Stimulated activated CD4-positive, alpha-beta T cell treated with anti-CD3 and anti-CD28 coated beads, Interleukin-4, amount 100 ng/mL, for 4 hours (primary cell): ENCODE results near the gene SERINC5.

Experiments
- DNase-seq, 2 experiments: peaks; one replicate each; pipeline ENCODE4 v3.0.0-alpha.2; 2020

Gene SERINC5

DNA sequence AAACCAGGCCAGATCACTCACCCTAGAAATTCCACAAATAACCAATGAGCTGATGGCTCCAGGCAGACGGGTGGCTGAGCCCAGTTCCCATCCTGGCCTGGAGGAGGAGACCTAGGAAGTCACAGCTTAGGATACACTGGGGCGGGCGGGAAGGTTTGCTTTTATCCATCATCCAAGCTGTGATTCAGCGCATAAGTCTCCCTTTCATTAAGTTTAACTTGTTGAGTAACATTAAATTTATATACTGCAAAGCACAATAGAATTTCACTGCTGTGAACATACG, 165.0 kb downstream of the SERINC5 start:
- DNase-seq: no peak

DNA sequence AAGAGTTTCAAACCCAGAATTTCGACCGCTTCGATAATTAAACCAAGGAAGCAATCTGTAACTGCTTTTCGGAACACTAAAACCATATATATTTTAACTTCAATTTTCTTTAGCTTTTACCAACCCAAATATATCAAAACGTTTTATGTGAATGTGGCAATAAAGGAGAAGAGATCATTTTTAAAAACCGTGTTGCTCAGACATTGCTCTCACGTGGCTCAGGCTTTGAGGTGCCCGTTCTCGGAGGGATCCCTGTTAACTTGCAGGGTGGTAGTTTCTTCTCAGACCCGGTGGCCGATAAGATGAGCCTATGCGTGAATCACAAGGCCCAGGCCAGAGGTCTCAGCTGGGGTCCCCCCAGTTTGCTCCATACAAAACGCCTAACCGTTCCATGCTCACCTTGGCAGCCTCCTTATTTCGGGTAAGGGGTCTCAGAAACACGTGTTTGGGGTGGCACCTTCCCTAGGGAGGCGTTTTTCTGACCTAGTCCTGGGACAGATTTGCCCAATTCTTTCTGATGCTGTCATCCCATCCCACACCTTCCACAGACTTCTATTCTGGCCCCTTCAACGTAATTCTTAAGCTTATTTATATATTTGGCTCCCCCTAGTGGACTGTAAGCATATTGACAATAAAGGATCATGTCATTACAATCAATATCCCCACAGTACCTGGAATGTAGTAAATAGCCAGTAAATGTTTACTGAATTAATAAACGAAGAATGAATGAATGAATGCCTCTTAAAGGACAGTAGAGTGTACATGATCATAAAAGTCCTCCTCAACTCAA, 172.6 kb downstream of the SERINC5 start:
- peak in 1 of 2 experiments; percentile 5 for DNase-seq

DNA sequence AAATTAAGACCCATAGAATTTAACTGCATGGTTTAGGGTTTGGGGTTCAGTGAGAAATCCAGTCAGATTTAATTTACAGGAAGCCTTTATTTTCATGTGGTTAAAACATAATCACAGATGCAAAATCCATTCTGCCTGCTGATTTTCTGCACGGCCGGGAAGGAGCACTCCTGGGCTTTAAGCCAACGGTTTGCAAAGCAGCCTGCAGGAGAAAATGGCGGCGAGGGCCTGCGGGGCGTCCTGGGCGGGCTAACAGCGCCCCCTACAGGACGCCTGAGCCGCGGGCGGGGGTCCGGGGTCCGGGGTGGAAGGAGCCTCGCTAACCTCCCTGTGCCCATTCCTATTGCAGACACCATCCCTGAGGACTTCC, 173.1 kb downstream of the SERINC5 start:
- peak; percentile 25 to 61 for DNase-seq

DNA sequence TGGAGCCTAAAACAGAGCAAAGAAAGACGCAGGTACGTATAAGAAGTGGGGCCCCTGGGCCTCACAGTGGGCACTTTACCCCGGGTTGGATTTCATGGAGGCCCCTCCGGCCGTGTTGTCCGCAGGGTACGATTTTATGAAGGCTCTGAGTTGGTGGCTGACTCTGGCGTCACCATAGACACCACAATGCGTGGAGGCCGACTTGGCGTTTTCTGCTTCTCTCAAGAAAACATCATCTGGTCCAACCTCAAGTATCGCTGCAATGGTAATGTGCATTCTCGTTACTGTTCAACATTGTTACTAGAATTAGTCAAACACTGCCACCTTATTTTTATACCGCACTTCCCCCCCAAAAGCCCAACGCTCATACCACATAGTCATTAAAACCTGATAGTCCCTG, 173.6 kb downstream of the SERINC5 start:
- DNase-seq: no peak

DNA sequence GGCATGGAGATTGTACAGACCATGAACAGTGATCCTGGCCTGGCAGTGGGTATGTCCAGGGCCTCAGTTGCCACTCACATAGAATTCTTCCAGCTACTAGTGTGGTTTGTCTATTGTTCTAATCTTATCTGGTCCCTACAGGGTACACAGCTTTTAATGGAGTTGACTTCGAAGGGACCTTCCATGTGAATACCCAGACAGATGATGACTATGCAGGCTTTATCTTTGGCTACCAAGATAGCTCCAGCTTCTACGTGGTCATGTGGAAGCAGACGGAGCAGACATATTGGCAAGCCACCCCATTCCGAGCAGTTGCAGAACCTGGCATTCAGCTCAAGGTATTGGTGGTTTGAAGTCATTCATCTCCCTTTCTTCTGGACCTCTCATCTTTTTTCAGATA, 176.9 kb downstream of the SERINC5 start:
- DNase-seq: no peak

DNA sequence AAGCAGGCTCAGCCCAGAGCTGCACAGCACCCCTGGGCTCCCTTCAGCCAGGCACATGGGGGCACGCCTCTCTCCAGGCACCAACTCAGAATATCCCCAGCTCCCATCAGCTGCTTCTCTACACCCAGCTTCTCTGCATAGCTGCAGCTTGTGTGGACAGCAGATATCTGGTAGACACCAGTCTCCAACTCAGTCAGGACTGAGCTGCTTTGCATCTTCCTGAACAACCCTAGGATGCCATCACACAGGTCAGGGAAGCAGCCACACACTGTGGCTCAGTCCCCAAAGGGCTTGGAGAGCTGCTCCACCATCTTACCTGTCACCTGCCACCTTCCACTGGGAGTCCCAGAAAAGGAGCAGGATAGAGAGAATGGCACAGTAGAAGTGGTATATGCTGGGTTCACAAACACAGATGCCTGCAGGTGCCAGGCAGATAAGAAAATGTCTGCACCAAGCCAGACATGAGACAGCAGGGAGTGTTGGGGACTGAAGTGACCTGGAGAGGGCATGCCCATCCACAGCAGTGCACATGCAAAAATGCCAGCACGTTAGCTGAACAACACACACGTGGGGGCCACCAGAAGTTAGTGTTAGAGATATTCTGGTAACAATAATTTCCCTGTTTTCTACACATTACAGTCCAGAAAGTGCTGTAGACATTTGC, 178.7 kb downstream of the SERINC5 start:
- no peak for DNase-seq

DNA sequence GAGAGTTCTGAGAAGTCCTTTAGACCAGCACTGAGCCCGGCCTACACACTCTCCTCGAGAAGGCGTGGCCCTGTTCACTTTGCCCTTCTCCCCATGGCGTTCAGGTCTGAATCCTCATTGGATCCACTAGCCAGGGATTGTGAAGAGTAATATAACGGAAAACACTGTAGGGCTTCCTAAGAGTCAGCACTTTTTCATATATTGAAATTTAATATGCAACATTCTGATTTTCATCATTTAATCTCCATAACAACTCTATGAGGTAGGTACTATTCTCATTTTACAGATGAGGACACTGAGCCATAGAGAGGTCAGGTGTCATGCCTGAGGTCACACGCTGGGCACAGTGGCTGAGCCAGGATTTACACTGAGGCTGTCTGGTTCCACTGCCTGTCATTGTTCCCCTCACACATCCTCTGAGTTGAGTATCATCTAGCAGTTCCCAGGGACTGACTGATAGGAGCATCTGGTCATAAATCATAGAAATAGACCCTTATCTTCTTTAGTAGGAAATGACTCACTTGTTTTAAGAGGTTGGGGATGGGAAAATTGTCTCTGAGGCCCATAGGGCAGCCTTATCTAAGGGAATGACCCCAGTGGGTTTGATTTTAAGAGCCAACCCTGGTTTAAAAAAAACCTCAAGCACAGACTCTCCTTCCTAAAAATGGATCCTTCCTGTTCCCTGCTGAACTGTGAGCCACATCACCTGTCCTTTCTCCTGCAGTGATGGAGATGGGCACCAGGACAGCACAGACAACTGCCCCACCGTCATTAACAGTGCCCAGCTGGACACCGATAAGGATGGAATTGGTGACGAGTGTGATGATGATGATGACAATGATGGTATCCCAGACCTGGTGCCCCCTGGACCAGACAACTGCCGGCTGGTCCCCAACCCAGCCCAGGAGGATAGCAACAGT, 179.5 kb downstream of the SERINC5 start:
- DNase-seq: no peak

DNA sequence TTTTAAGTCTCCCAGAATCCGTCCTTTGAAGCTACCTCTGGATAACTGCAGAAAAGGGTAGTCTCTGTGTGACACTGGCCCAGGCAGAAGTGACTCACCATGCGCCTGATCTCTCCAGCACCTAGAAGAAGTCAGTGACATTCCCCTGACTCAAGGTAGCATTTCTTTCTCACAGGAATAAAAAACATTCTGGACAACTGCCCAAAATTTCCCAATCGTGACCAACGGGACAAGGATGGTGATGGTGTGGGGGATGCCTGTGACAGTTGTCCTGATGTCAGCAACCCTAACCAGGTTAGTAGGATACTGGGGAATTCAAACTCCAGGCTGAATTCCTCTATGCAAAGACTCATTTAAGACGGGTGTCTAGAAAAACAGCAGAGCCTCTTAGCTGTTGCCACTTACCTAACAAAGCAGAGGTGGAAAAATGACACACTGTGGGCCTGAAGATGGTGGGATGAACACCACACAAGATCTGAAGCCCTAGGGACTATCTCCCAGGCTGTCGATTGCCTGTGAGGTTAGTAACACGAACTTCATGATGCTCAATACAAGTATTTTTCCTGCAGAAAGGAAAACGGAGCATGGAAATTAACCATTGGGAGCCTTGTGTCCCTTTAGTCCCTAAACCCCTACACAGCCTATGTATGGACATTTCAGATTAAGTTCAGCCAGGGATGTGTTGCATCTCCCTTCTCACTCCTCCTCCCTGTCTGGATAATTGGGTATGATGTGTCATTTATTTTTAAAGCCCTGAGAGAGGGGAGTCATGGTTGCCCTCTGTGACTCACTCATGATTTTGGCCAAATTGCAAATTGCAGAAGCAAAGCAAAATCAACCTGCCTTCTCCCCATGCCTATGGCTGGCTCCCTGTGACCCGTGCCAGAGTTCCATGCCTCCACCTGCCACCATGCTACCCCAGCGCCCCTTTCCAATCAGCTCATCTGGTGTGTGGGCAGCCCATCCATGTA, 183.5 kb downstream of the SERINC5 start:
- DNase-seq: no peak

DNA sequence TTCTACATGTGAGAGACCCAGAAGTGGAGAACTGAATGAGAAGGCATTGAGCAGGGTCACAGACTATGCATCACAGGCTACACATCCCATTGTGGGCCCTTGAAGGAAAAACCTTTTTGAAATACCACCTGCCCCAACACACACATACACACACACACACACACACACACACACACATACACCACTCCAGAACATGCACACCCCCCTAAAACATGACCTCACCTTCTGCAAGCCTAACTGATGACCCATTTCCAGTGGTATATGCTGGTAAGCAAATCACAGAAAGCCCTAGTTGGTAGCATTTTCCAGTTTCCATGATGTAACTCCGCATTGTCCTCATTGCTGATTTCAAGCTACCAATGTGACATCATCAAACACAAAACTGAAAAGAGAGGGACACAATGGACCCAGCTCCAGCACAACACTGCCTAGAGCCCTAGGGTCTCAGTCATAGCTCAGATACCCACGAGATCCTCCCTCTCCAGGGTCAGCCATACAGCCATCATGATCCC, 184.3 kb downstream of the SERINC5 start:
- no peak for DNase-seq

DNA sequence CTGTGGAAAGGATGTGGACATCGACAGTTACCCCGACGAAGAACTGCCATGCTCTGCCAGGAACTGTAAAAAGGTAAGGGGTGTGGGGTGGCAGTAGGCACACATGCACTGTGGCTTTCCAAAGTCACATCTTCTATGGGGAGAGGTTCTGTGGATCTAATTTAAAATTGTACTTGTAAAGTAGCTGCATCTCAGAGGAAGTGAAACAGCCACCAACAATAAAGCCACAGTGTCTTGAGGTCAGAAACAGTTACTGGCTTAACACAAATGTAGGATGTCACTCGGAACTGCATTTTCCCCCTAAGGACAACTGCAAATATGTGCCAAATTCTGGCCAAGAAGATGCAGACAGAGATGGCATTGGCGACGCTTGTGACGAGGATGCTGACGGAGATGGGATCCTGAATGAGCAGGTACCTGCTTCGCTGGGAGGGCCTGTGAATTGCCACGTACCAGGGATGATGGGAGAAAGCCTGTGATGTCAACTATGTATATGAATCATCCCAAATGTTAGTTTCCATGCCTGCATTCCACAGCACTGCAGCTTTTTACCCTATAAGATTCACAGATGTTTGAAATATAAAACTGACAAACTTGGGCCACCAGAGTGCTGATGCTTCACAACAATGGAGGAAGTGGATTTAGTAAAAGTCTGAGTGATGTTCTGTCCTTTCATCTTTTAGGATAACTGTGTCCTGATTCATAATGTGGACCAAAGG, 185.4 kb downstream of the SERINC5 start:
- DNase-seq: no peak

DNA sequence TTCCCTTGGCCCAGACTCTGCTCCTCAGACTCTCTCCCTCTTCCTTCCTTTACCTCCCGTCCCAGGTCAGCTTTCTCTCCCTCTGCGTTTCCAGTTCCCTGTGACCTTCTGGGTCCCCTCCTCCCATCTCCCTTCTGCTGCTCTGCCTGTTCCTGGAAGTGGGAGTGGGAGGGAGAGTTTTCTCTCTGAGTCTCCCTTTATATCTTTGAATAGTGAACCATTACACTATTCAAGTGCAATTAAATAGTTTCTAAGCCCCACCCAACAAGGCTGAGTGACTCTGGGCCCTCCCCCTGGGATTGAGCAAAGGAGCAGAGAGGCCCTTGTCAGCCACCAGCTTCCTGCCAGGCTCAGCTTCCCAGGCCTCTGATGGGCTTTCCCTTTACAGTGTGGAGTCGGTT, 185.9 kb downstream of the SERINC5 start:
- DNase-seq: no peak

DNA sequence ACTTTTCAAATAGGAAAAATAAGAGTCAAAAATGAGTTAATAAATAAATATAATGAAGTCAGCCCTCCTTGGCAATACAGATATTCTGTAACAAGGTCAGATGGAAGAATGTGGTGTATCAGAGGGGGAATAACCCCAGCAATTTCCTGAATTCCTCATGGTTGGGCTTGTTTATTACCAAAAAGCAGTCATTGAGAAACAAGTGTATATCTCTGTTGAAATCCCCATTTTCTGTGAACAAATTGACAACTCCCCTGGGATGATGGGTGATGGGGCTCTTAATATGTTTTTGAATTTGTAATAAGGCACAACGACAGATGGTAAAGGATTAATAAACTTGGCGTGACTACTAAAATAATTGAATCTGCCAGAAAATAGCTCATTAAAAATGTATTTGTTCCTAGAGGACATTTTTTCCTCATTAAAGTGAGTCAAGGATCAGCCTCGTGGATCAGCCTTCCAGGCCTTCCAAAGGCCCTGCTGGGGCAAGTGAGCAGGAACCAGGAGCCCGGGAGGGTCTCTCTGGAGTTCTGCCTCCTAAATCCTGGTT, 186.5 kb downstream of the SERINC5 start:
- no peak for DNase-seq

DNA sequence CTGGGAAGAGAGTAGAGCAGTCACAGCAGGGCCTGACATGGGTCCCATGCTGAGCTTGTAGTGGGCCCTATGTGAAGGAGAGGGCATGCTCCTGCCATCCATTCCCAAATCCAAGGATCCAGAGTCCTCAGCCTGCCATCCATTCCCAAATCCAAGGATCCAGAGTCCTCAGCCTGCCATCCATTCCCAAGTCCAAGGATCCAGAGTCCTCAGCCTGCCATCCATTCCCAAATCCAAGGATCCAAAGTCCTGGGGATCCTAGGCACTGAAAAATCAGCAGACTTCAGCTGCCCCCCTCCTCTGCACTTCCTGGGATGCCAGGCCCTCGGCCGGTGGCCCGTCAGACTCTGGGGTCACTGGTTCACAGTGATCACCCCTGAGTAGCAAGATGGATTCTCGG, 187.1 kb downstream of the SERINC5 start:
- no peak for DNase-seq

DNA sequence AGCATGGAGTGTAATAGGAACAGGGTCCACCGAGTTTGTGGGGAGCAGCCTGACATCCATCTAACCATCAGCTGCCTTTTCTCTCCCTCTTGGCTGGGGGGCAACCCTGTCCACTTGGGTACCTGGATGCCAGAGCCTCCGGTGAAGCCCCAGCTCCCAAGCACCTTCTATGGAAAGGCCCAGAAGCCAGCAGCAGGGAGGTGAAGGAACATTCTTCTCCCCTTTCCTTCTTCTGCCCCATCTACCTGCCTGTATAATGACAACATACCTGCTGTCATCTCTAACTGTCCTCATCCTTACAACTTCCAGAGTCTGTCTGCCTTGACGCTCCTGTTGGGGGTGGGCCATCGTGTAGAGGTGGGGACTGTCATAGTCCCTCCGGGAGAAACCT, 187.6 kb downstream of the SERINC5 start:
- DNase-seq: no peak

DNA sequence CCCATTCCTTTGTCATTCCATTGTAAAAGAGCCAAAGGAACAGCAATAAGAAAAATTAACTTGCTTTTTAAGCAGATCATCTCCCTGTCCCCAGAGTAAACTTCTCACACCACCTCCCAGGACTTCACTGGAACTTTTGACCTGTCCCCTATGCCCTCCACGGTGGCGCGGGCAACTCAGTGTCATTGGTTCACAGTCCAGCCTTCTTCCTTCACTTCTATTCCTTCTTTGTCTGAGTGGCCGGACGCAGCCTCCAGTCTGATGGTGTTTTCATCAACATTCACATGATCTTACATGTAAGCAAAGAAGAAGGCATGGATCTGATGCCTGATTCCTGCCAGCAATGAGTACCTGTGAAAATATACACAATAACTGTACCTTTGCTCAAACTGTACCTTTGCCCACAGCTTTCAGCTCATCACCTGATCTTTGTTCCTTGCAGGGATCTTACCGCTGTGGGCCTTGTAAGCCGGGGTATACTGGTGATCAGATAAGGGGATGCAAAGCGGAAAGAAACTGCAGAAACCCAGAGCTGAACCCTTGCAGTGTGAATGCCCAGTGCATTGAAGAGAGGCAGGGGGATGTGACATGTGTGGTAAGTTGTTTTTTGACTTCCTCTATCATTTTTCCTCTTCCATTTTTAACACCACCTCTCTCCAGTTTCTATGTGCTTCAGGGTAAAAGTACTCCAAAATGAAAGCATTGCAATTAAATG, 188.2 kb downstream of the SERINC5 start:
- no peak for DNase-seq

DNA sequence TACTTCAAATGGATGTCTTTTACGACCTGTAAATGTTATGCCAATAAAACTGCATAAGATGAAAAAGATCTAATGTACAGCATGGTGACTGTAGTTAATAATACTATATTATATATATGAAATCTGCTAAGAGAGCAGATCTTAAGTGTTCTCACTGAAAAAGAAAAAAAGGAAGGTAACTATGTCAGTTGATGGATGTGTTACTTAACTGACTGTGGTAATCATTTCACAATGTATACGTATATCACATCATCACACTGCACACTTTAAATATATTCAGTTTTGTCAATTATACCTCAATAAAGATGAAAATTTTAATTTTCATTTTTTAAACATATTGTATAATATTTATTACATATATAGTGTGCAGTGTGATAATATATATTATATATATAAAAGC, 188.8 kb downstream of the SERINC5 start:
- no peak for DNase-seq

DNA sequence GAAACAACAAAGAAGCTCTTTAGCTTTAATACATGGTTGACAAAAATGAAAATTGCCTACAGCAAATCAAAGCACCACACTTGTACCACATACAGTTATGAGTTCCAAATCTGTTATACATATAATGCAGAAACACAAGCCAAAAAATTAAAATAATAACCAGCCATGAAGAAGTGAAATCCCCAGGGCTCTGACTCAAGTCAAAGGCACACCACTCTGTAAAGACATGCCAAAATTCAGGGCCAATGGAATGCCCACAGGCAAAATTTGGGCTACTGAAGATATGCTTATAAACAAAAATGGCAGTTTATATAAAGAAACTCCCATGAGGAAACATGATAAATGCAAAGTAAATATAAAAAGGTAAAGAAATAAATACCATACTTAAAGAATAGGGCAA, 191.7 kb downstream of the SERINC5 start:
- DNase-seq: no peak
